ENCODE results near the gene VTI1A.

VTI1A gene

GRCh38 chr10:112433136-112433535, 13.9 kb upstream of the VTI1A start:
- no peak for DNase-seq (ENCODE audit: low read depth)

DNA sequence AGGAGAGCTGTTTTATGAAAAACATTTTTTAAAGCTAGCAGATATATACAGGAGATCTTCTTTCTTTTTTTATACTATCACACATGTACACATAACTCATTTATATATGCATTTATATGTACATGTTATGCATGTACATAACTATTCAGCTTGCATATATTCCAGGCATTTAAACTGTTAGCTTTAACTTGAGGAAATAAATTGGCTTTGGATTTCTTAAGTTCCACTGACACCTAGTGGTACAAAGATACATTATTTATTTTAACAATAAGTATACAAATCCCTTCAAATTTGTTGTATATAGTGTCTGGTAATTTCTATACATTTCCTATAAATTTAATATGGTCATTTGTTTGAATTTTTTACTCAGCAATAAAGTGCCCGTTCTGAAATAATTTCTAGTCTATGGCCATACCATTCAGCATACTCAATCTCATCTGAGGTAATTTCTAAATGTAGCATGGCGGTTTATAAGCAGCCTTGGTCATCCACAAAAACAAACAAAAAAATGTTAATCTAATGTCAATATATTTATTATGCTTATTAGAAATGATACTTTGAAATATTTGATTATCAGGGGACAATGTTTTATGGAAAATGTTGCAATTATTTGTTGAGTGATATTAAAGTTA, 11.9 kb upstream of the VTI1A start:
- H3K4me3 ChIP-seq (ENCODE audit: control insufficient read depth, low read depth, low read length): no peak overlapping the region
- peak; percentile 16 for DNase-seq (ENCODE audit: low read depth)
- TF ChIP-seq, protein P1, sequence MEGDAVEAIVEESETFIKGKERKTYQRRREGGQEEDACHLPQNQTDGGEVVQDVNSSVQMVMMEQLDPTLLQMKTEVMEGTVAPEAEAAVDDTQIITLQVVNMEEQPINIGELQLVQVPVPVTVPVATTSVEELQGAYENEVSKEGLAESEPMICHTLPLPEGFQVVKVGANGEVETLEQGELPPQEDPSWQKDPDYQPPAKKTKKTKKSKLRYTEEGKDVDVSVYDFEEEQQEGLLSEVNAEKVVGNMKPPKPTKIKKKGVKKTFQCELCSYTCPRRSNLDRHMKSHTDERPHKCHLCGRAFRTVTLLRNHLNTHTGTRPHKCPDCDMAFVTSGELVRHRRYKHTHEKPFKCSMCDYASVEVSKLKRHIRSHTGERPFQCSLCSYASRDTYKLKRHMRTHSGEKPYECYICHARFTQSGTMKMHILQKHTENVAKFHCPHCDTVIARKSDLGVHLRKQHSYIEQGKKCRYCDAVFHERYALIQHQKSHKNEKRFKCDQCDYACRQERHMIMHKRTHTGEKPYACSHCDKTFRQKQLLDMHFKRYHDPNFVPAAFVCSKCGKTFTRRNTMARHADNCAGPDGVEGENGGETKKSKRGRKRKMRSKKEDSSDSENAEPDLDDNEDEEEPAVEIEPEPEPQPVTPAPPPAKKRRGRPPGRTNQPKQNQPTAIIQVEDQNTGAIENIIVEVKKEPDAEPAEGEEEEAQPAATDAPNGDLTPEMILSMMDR (IDR thresholded peaks at IDR 0.05; ENCODE audit: control insufficient read depth, insufficient read depth, low read depth, low read length, missing control alignments): no peak

More at GRCh38 chr10:112433136-112433535, 13.9 kb upstream of the VTI1A start:
- TF ChIP-seq, protein P1 (IDR thresholded peaks at IDR 0.05; ENCODE audit: control insufficient read depth, insufficient read depth, low read depth, low read length, missing control alignments): no peak
- no peak overlapping the region for H3K4me3 ChIP-seq (ENCODE audit: control insufficient read depth, low read depth, low read length)

DNA sequence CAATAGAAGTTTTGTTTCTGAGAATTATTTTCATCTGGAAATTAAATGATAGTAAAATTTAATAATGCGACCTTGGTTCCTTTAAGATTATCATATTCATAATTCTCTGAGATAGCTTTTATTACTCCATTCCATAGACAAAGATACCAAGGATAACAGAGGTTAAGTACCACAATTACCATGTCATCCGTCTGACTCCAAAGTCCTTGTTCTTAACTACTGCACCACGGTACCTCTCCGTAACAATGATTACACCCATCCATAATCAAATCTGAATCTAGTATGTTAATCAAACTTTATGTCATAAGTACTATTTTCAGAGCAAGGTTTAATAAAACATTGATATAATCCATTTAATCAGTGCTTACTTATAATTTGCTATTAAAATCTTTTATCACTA, 8.7 kb upstream of the VTI1A start:
- no peak for DNase-seq (ENCODE audit: low read depth)
- TF ChIP-seq, protein P1 (IDR thresholded peaks at IDR 0.05; ENCODE audit: control insufficient read depth, insufficient read depth, low read depth, low read length, missing control alignments): no peak
- H3K4me3 ChIP-seq (ENCODE audit: control insufficient read depth, low read depth, low read length): no peak overlapping the region

DNA sequence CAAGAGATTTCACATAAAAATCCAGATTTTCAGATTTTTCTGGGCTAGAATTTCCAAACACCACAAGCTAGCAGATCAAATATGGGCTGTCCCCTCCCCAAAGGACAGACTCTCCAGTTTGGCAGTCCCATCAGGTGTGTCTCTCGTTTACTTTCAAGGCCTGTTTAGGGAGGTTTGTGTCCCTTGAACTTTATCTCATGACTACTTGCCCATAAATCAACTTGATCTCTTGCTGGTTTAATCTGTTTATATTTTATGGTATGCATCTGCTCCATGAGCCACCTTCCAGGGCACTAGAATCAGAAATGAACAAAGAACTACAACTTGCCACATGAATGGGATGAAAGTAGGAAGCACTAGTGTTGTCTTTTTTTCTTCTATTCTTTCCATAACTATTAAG, 5.5 kb upstream of the VTI1A start:
- TF ChIP-seq, protein P1 (IDR thresholded peaks at IDR 0.05; ENCODE audit: control insufficient read depth, insufficient read depth, low read depth, low read length, missing control alignments): no peak
- DNase-seq (ENCODE audit: low read depth): no peak
- no peak overlapping the region for H3K4me3 ChIP-seq (ENCODE audit: control insufficient read depth, low read depth, low read length)

- TF ChIP-seq, protein P1 (IDR thresholded peaks at IDR 0.05; ENCODE audit: control insufficient read depth, insufficient read depth, low read depth, low read length, missing control alignments): no peak
- no peak for DNase-seq (ENCODE audit: low read depth)
- no peak overlapping the region for H3K4me3 ChIP-seq (ENCODE audit: control insufficient read depth, low read depth, low read length)
These were observed 5.0 kb upstream of the VTI1A start for GRCh38 chr10:112442063-112442462.

DNA sequence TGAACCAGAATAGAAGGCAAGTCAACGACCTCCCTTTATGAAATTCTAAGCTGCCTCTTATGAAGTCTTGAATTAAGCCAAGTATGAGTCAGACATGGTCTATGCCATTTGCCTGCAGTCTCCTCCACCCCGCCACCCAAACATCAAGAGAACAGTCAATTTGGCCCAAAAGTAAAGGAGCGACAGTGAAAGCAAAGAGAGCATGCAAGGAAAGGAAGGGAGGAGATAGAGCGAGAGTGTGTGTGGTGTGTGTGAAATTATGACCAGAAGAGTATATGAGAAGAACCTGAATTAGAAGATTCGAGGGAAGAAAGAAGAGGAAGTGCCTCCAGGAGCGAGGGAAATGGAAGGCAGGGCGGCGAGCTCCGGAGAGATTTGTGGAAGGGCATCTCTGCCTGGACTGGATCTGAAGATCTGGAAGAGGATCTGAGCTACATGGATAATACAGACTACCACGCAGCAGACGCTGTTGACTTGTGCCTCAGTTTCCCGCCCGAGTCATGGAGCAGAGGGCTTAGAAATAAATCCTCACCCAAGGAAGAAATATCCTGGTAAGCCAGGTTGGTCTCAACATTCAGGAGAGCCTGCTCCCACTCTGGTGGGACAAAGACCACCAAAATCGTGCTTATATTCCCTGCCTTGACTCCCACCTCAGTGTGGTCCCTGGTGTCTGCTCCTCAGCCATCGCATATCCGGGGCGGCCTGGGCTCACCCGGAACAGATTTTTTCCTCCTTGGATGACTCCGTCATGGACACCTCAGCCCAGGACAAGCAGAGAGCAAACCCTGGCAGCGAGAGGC, 760 bp upstream of the VTI1A start:
- H3K4me3 ChIP-seq (ENCODE audit: control insufficient read depth, low read depth, low read length): peak overlapping the region; percentile 100
- TF ChIP-seq, protein P1 (IDR thresholded peaks at IDR 0.05; ENCODE audit: control insufficient read depth, insufficient read depth, low read depth, low read length, missing control alignments): no peak
- DNase-seq (ENCODE audit: low read depth): no peak
